Measurements from ENCODE around the gene HEXB.
A peak's percentile ranks its signal among the peaks of the same experiment; 100 is the strongest.

HEXB gene

DNA sequence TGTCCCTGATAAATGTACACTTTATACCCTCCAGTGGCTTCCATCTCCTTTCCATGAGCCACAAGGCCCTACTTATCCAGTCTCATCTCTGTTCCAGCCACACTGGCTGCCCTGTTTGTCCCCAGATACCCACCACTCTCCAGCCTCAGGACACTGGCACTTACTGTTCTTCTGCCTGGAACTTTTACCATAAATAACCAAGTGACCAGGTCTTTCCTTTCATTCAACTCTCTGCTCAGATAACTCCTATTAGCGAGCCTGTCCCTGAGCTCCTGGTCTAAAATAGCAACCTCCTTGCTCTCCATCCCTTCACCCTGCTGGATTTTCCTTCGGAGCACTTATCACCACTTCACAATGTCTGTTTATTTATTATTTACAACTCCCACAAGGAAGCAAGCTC, 27.9 kb upstream of the HEXB start:
- H3K4ac ChIP-seq (ENCODE audit: low read length) = no peak overlapping the region
- H3K79me1 ChIP-seq (ENCODE audit: low read depth, low read length) = no peaks in the 10 kb centered on the region
- H3K9ac ChIP-seq (ENCODE audit: low read depth, low read length, poor library complexity) = no peak overlapping the region
- peaks cover 5 to 7% of the 10 kb centered on the region in 2 donors for H3K9me3 ChIP-seq (replicated peaks in 1 of 2; ENCODE audit: control insufficient read depth in 2 of 2, insufficient read depth in 1 of 2, low read depth in 1 of 2, low read length in 2 of 2)
- peak overlapping the region; percentile 13 for H2AFZ ChIP-seq (ENCODE audit: low read length)
- H3K27me3 ChIP-seq (ENCODE audit: control insufficient read depth in 3 of 3, insufficient read depth in 3 of 3, low read depth in 1 of 3, low read length in 3 of 3) = peaks cover 0 to 7% (median 0%) of the 10 kb centered on the region in 3 experiments
- H2BK12ac ChIP-seq (ENCODE audit: low read length) = no peak overlapping the region
- H2BK120ac ChIP-seq (ENCODE audit: low read depth, low read length) = no peak overlapping the region
- peaks cover 0 to 2% of the 10 kb centered on the region in 2 donors for H3K4me1 ChIP-seq (ENCODE audit: control insufficient read depth in 2 of 2, insufficient read depth in 1 of 2, low read depth in 1 of 2, low read length in 2 of 2)
- H2BK15ac ChIP-seq (ENCODE audit: low read length) = no peak overlapping the region
- H2BK5ac ChIP-seq (ENCODE audit: low read length) = no peak overlapping the region
- H4K91ac ChIP-seq (ENCODE audit: low read depth, low read length, poor library complexity) = no peak overlapping the region
- no peak overlapping the region for H3K27ac ChIP-seq (replicated peaks; ENCODE audit: low read length)
- WGBS, 2 donors (ENCODE audit: extremely low coverage in 2 of 2, insufficient read length in 2 of 2, insufficient replicate concordance in 1 of 2) = no CpG with 5 or more reads among the region's 2 CpGs
- H3K36me3 ChIP-seq (replicated peaks in 1 of 2; ENCODE audit: control insufficient read depth in 2 of 2, insufficient read depth in 2 of 2, low read length in 2 of 2) = no peaks in the 10 kb centered on the region
- no peak overlapping the region for H3K4me2 ChIP-seq (ENCODE audit: insufficient read depth, low read length, poor library complexity, severe bottlenecking)
- no peak for DNase-seq (ENCODE audit: low spot score)
- H3K18ac ChIP-seq (ENCODE audit: low read length) = no peak overlapping the region
- no peak overlapping the region for H3K23ac ChIP-seq (ENCODE audit: low read depth, low read length, poor library complexity)
- no peak overlapping the region for H3K14ac ChIP-seq (ENCODE audit: low read length)
- H3K4me3 ChIP-seq (ENCODE audit: low read length in 2 of 2) = no peak overlapping the region
- H2AK5ac ChIP-seq (ENCODE audit: low read depth, low read length) = no peak overlapping the region
- H4K8ac ChIP-seq (ENCODE audit: low read depth, low read length) = no peak overlapping the region

DNA sequence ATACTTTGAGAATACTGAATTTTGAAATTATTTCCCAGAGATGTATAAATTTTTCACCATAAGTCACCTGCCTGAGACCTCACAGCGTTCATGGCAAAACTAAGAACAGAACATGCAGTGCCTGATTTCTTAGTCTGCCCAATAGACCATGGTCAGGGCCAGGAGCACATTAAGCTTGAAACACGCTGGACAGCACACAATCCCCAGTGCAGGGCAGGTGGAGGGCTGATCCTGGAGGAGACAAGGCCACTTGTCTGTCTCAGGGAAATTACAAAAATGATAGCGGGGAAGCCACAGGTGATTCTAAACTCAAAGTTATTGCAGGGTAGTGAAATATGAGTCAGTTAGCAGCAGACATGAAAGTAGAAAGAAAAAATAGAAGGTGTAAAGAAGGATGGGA, 25.9 kb upstream of the HEXB start:
- Histone ChIP-seq H3K27me3 (ENCODE audit: control insufficient read depth in 3 of 3, insufficient read depth in 3 of 3, low read depth in 1 of 3, low read length in 3 of 3) (peaks cover 0 to 7% (median 0%) of the 10 kb centered on the region in 3 experiments), H2BK12ac (ENCODE audit: low read length) (no peak overlapping the region), H2BK120ac (ENCODE audit: low read depth, low read length) (no peak overlapping the region), H3K9ac (ENCODE audit: low read depth, low read length, poor library complexity) (no peak overlapping the region), H2BK15ac (ENCODE audit: low read length) (no peak overlapping the region), H3K23ac (ENCODE audit: low read depth, low read length, poor library complexity) (no peak overlapping the region), H3K4me2 (ENCODE audit: insufficient read depth, low read length, poor library complexity, severe bottlenecking) (no peak overlapping the region), H3K9me3 (replicated peaks in 1 of 2; ENCODE audit: control insufficient read depth in 2 of 2, insufficient read depth in 1 of 2, low read depth in 1 of 2, low read length in 2 of 2) (peaks cover 5 to 7% of the 10 kb centered on the region in 2 donors), H3K79me1 (ENCODE audit: low read depth, low read length) (no peaks in the 10 kb centered on the region), H2BK5ac (ENCODE audit: low read length) (no peak overlapping the region), H3K18ac (ENCODE audit: low read length) (peak overlapping the region; percentile 65), H3K4ac (ENCODE audit: low read length) (no peak overlapping the region), H3K27ac (replicated peaks; ENCODE audit: low read length) (no peak overlapping the region), H2AFZ (ENCODE audit: low read length) (no peak overlapping the region), H3K14ac (ENCODE audit: low read length) (no peak overlapping the region), H2AK5ac (ENCODE audit: low read depth, low read length) (no peak overlapping the region), H3K4me3 (ENCODE audit: low read length in 2 of 2) (no peak overlapping the region), H3K36me3 (replicated peaks in 1 of 2; ENCODE audit: control insufficient read depth in 2 of 2, insufficient read depth in 2 of 2, low read length in 2 of 2) (no peaks in the 10 kb centered on the region), H4K8ac (ENCODE audit: low read depth, low read length) (no peak overlapping the region), H4K91ac (ENCODE audit: low read depth, low read length, poor library complexity) (no peak overlapping the region), H3K4me1 (ENCODE audit: control insufficient read depth in 2 of 2, insufficient read depth in 1 of 2, low read depth in 1 of 2, low read length in 2 of 2) (no peaks in the 10 kb centered on the region)
- WGBS, 2 donors (ENCODE audit: extremely low coverage in 2 of 2, insufficient read length in 2 of 2, insufficient replicate concordance in 1 of 2) = no CpG with 5 or more reads among the region's 3 CpGs
- no peak for DNase-seq (ENCODE audit: low spot score)

DNA sequence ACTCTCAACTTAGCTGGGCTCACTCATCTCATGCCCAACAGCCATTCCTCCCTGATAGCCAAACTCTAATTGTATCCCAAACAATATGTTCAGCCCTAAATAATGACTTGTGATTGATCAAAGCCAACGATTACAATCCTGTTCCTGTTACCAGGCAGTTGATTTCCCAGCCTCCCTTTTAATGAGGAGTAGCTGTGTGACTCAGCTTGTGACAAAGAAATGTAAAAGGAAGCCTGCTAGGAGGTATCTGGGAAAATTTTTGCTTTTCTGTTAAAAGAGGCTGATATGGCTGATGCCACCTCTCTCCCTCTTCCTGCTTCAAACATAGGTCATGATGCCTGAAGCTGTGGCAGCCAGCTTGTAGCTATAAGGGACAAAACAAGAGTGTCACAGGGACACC, 24.9 kb upstream of the HEXB start:
- Histone ChIP-seq H3K36me3 (replicated peaks in 1 of 2; ENCODE audit: control insufficient read depth in 2 of 2, insufficient read depth in 2 of 2, low read length in 2 of 2) (no peaks in the 10 kb centered on the region), H2AFZ (ENCODE audit: low read length) (no peak overlapping the region), H4K91ac (ENCODE audit: low read depth, low read length, poor library complexity) (no peak overlapping the region), H2BK15ac (ENCODE audit: low read length) (no peak overlapping the region), H3K14ac (ENCODE audit: low read length) (no peak overlapping the region), H3K23ac (ENCODE audit: low read depth, low read length, poor library complexity) (no peak overlapping the region), H2BK5ac (ENCODE audit: low read length) (no peak overlapping the region), H3K4me3 (ENCODE audit: low read length in 2 of 2) (no peak overlapping the region), H3K4ac (ENCODE audit: low read length) (no peak overlapping the region), H3K18ac (ENCODE audit: low read length) (no peak overlapping the region), H2BK120ac (ENCODE audit: low read depth, low read length) (no peak overlapping the region), H3K27ac (replicated peaks; ENCODE audit: low read length) (no peak overlapping the region), H3K79me1 (ENCODE audit: low read depth, low read length) (no peaks in the 10 kb centered on the region), H2AK5ac (ENCODE audit: low read depth, low read length) (no peak overlapping the region), H3K9me3 (replicated peaks in 1 of 2; ENCODE audit: control insufficient read depth in 2 of 2, insufficient read depth in 1 of 2, low read depth in 1 of 2, low read length in 2 of 2) (peaks cover 5 to 7% of the 10 kb centered on the region in 2 donors), H4K8ac (ENCODE audit: low read depth, low read length) (no peak overlapping the region), H2BK12ac (ENCODE audit: low read length) (no peak overlapping the region), H3K9ac (ENCODE audit: low read depth, low read length, poor library complexity) (no peak overlapping the region), H3K27me3 (ENCODE audit: control insufficient read depth in 3 of 3, insufficient read depth in 3 of 3, low read depth in 1 of 3, low read length in 3 of 3) (peaks cover 0 to 11% (median 0%) of the 10 kb centered on the region in 3 experiments), H3K4me2 (ENCODE audit: insufficient read depth, low read length, poor library complexity, severe bottlenecking) (no peak overlapping the region), H3K4me1 (ENCODE audit: control insufficient read depth in 2 of 2, insufficient read depth in 1 of 2, low read depth in 1 of 2, low read length in 2 of 2) (peaks cover 0 to 1% of the 10 kb centered on the region in 2 donors)
- DNase-seq (ENCODE audit: low spot score) = no peak
- WGBS, 2 donors (ENCODE audit: extremely low coverage in 2 of 2, insufficient read length in 2 of 2, insufficient replicate concordance in 1 of 2) = no CpG with 5 or more reads among the region's 1 CpG

DNA sequence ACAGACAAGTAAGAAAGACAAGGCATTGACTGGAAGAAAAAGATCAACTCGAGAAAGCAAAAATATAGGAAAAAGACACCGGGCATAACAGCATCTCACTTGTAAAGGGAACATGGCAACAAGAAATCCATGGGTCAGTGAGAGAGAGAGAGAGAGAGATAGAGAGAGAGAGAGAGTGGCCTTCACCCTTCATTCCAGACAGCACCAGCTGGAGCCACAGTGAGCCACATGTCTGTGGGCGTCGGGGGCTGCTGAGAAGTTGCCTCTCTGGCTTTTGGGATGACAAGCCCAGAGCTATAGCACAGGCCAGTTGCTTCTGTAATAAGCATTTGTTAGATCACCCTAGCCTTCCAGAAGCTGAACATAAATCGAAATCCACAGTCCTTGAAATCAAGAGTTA, 24.2 kb upstream of the HEXB start:
- no peak overlapping the region for H2BK120ac ChIP-seq (ENCODE audit: low read depth, low read length)
- no peaks in the 10 kb centered on the region for H3K36me3 ChIP-seq (replicated peaks in 1 of 2; ENCODE audit: control insufficient read depth in 2 of 2, insufficient read depth in 2 of 2, low read length in 2 of 2)
- H4K8ac ChIP-seq (ENCODE audit: low read depth, low read length) = no peak overlapping the region
- no peak overlapping the region for H3K27ac ChIP-seq (replicated peaks; ENCODE audit: low read length)
- H3K4me1 ChIP-seq (ENCODE audit: control insufficient read depth in 2 of 2, insufficient read depth in 1 of 2, low read depth in 1 of 2, low read length in 2 of 2) = peaks cover 0 to 1% of the 10 kb centered on the region in 2 donors
- H3K18ac ChIP-seq (ENCODE audit: low read length) = no peak overlapping the region
- no peak overlapping the region for H3K4me3 ChIP-seq (ENCODE audit: low read length in 2 of 2)
- peaks cover 5 to 7% of the 10 kb centered on the region in 2 donors for H3K9me3 ChIP-seq (replicated peaks in 1 of 2; ENCODE audit: control insufficient read depth in 2 of 2, insufficient read depth in 1 of 2, low read depth in 1 of 2, low read length in 2 of 2)
- H4K91ac ChIP-seq (ENCODE audit: low read depth, low read length, poor library complexity) = no peak overlapping the region
- no peak overlapping the region for H2AK5ac ChIP-seq (ENCODE audit: low read depth, low read length)
- no peak overlapping the region for H3K14ac ChIP-seq (ENCODE audit: low read length)
- DNase-seq (ENCODE audit: low spot score) = no peak
- no peaks in the 10 kb centered on the region for H3K79me1 ChIP-seq (ENCODE audit: low read depth, low read length)
- H3K27me3 ChIP-seq (ENCODE audit: control insufficient read depth in 3 of 3, insufficient read depth in 3 of 3, low read depth in 1 of 3, low read length in 3 of 3) = peaks cover 0 to 12% (median 0%) of the 10 kb centered on the region in 3 experiments
- H2BK5ac ChIP-seq (ENCODE audit: low read length) = no peak overlapping the region
- no peak overlapping the region for H2BK12ac ChIP-seq (ENCODE audit: low read length)
- H3K23ac ChIP-seq (ENCODE audit: low read depth, low read length, poor library complexity) = no peak overlapping the region
- no peak overlapping the region for H3K9ac ChIP-seq (ENCODE audit: low read depth, low read length, poor library complexity)
- H3K4me2 ChIP-seq (ENCODE audit: insufficient read depth, low read length, poor library complexity, severe bottlenecking) = no peak overlapping the region
- no CpG with 5 or more reads among the region's 5 CpGs for whole genome bisulfite sequencing, 2 donors (ENCODE audit: extremely low coverage in 2 of 2, insufficient read length in 2 of 2, insufficient replicate concordance in 1 of 2)
- H3K4ac ChIP-seq (ENCODE audit: low read length) = no peak overlapping the region
- no peak overlapping the region for H2BK15ac ChIP-seq (ENCODE audit: low read length)
- H2AFZ ChIP-seq (ENCODE audit: low read length) = no peak overlapping the region
